Esophagus muscularis mucosa (tissue), 4 donors: ENCODE results near the gene AGMAT. TPM values are rescaled to one million over a fixed set of nuclear protein-coding genes. Genes with fewer than 3 reads are reported as not detected.

Experiments
- small RNA-seq, 3 donors: library from RNA; depleted of rRNA; stranded (forward); fragments of <200 nt; gene quantifications; one replicate each; pipeline ENCODE3, GENCODE V24; 2016
- total RNA-seq, 4 donors: library from RNA; depleted of rRNA; stranded (reverse); fragments of >200 nt; gene quantifications; one replicate each; pipeline versions ENCODE4 v1.1.0 to v1.2.1, GENCODE V29; 2016

Gene AGMAT
- total RNA-seq, 4 donors from 2014 or later, result not detected

Small RNA genes within 50 kb of the gene (small RNA-seq; reads per million reads assigned to genes)
- gene CD24P1 (0 reads per million in 3 donors), gene RNU7-179P (0 reads per million in 3 donors), gene SCARNA21B (0 reads per million in 3 donors)

Other genes with a start within 250 kb of the AGMAT start
- gene EFHD2, start 175.2 kb downstream of the AGMAT start, total RNA-seq, result 10 to 100 TPM; 30.3 to 57.4 (median 55.2) TPM
- gene CTRC, start 146.6 kb downstream of the AGMAT start, total RNA-seq, result under 1 TPM in 1 of 4 donors, not detected in 3; 0.66 TPM
- gene CELA2A, start 128.3 kb downstream of the AGMAT start, total RNA-seq, result not detected
- gene CELA2B, start 108.9 kb downstream of the AGMAT start, total RNA-seq, result not detected
- gene CASP9, start 60.8 kb downstream of the AGMAT start, total RNA-seq, result 10 to 100 TPM in 3 of 4 donors, 1 to 10 TPM in 1; 9.1 to 12.6 (median 11.0) TPM
- gene DNAJC16, start 58.2 kb downstream of the AGMAT start, total RNA-seq, result 10 to 100 TPM; 12.0 to 13.0 (median 12.4) TPM
- gene DDI2, start 32.4 kb upstream of the AGMAT start, total RNA-seq, result 10 to 100 TPM; 14.4 to 24.9 (median 17.2) TPM
- gene PLEKHM2, start 99.3 kb upstream of the AGMAT start, total RNA-seq, result 10 to 100 TPM; 44.4 to 68.2 (median 55.2) TPM
- gene SLC25A34, start 151.2 kb upstream of the AGMAT start, total RNA-seq, result under 1 TPM; 0.66 to 0.97 (median 0.76) TPM
- gene TMEM82, start 157.4 kb upstream of the AGMAT start, total RNA-seq, result not detected
- gene FBLIM1, start 173.7 kb upstream of the AGMAT start, total RNA-seq, result 100 to 1,000 TPM in 1 of 4 donors, 10 to 100 TPM in 3; 44.9 to 115 (median 71.8) TPM
- gene UQCRHL, start 222.6 kb upstream of the AGMAT start, total RNA-seq, result 1 to 10 TPM in 2 of 4 donors, under 1 TPM in 2; 0.52 to 1.3 (median 0.95) TPM